GM12875 (cell line): ENCODE results near the gene FOXF1.

Experiments
- H3K4me3 ChIP-seq: one replicate; pipeline ENCODE4 v1.5.1; 2011; ENCODE audit warnings: low read depth, low read length, control low read depth
- TF ChIP-seq, protein P1 (sequence below): IDR thresholded peaks from 2 replicates; pipeline ENCODE4 v1.5.1; 2011; ENCODE audit warnings: low read depth, mild to moderate bottlenecking, control low read depth, inconsistent platforms, low read length, moderate library complexity, borderline replicate concordance; ENCODE audit not compliant: insufficient read depth

FOXF1 gene

GRCh38 chr16:86496929-86497461, 13.3 kb upstream of the FOXF1 start:
- TF ChIP-seq, protein P1, sequence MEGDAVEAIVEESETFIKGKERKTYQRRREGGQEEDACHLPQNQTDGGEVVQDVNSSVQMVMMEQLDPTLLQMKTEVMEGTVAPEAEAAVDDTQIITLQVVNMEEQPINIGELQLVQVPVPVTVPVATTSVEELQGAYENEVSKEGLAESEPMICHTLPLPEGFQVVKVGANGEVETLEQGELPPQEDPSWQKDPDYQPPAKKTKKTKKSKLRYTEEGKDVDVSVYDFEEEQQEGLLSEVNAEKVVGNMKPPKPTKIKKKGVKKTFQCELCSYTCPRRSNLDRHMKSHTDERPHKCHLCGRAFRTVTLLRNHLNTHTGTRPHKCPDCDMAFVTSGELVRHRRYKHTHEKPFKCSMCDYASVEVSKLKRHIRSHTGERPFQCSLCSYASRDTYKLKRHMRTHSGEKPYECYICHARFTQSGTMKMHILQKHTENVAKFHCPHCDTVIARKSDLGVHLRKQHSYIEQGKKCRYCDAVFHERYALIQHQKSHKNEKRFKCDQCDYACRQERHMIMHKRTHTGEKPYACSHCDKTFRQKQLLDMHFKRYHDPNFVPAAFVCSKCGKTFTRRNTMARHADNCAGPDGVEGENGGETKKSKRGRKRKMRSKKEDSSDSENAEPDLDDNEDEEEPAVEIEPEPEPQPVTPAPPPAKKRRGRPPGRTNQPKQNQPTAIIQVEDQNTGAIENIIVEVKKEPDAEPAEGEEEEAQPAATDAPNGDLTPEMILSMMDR, result no peak
- no peak overlapping the region for H3K4me3 ChIP-seq

DNA sequence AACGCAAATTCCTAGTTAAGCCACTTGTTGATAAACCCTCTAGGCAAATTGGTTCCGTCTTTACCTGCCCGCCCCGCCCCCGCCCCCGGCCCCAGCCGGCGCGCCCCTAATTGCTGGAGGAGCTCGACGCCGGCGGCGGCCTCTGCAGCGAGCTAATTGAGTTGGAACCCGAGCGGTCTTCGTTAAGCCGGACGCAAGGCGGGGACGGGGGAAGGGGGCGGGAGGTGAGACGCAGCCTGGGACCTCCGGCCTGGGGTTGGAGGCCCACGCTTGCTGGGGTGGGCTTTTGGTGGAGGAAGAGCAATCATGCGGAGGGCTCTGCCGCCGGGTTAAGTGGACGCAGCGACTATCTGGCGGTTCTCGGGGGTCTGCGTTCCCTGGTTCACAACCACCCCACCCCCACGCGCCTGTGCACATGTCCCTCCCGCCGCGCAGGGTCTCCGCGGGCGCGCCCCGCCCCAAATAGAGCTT, 12.7 kb upstream of the FOXF1 start:
- TF ChIP-seq, protein P1, result no peak
- no peak overlapping the region for H3K4me3 ChIP-seq

DNA sequence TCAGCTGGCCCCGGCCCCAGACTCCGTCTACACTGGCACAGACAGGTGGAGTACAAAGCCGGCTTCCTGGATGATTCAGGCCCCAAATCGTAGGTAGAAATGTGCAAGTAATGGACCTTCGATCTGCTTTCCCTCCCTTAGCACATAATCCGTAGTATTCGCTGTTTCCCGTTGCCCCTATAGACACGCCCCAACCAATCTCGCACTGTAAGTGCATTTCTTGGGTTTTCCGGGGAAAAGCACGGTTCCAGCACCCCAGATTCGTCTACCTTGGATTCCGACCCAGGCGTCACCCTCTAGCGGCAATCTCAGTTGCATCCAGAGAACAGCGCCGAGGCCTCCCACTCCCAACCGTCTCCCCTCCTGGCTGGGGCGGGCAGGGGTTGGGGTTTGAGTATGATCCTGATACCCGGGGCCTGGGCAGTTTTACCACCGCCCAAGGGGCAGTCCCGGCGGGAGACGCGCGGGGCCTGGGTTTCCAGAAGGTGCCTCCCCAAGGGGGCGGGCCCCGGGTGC, 12.1 kb upstream of the FOXF1 start:
- TF ChIP-seq, protein P1, result no peak
- H3K4me3 ChIP-seq, result no peak overlapping the region

DNA sequence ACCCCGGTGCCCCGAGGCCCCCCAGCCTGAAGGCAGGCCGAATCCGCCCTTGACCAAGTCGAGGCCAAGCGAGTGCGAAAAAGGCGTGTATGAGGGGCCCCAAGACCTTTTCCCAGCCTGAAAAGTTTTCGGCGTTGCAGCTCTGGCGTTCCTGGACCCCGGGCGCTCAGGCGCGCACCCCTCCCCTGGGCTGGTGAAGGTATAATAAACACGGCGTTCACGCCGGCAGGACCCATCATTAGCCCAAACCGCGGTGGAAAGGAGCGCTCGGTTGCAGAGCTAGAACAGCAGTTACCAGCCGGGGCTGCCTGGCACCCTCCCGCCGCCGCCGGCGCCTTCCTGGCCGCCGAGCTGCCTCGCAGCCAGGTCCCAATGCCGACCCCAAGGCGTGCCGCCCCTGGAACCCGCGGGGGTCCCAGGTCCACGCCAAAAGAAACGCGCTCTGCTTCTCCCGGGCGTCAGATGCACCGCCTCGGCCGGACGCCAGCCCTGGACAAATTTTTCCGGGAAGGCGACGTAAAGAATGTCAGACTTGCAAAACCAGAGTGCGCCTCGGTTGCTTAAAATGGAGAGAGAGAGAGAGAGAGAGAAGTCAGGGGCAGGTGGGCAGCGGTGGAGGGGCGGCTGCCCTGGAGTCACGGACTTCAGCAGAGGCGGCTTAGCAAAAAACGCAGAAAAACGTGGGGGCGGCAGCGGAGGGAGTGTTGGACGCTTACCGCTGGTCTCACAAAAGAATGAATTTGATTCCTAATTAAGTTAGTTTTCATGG, 11.5 kb upstream of the FOXF1 start:
- TF ChIP-seq, protein P1, result no peak
- H3K4me3 ChIP-seq, result no peak overlapping the region

GRCh38 chr16:86499440-86499786, 10.9 kb upstream of the FOXF1 start:
- TF ChIP-seq, protein P1, result no peak
- no peak overlapping the region for H3K4me3 ChIP-seq

GRCh38 chr16:86499889-86500707, 10.2 kb upstream of the FOXF1 start:
- H3K4me3 ChIP-seq, result no peak overlapping the region
- TF ChIP-seq, protein P1, result no peak
